ENCODE data around the gene RNF121. TPM values are rescaled to one million over a fixed set of nuclear protein-coding genes. Genes with fewer than 3 reads are reported as not detected.

The RNF121 gene
- total RNA-seq, 1 donor from 2014 or later = 23.0 TPM

DNA sequence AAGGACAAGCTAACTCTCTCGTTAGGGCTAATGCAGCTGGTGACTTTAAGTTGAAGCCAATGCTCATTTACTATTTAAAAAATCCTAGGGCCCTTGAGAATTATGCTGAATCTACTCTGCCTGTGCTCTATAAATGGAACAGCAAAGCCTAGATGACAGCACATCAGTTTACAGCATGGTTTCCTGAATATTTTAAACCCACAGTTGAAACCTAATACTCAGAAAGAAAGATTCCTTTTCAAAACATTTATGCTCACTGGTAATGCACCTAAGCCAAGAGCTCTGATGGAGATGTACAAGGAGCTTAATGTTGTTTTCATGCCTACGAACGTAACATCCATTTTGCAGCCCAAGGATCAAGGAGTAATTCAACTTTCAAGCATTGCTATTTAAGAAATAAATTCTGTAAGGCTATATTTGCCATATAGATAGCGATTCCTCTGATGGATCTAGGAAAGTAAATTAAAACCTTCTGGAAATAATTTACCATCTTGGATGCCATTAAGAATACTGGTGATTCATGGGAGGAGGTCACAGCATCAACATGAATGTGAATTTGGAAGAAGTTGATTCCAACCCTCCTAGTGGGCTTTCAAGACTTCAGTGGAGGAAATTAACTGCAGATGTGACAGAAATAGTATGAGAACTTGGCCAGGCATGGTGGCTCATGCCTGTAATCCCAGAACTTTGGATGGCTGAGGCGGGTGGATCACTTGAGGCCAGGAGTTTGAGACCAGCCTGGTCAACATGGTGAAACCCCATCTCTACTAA lies 14.9 kb upstream of the RNF121 start:
- intact Hi-C loops (cut with micrococcal nuclease) = no loop called here
- H3K27me3 ChIP-seq (ENCODE audit: low read depth) = no peaks in the 10 kb centered on the region
- TF ChIP-seq, protein P1, sequence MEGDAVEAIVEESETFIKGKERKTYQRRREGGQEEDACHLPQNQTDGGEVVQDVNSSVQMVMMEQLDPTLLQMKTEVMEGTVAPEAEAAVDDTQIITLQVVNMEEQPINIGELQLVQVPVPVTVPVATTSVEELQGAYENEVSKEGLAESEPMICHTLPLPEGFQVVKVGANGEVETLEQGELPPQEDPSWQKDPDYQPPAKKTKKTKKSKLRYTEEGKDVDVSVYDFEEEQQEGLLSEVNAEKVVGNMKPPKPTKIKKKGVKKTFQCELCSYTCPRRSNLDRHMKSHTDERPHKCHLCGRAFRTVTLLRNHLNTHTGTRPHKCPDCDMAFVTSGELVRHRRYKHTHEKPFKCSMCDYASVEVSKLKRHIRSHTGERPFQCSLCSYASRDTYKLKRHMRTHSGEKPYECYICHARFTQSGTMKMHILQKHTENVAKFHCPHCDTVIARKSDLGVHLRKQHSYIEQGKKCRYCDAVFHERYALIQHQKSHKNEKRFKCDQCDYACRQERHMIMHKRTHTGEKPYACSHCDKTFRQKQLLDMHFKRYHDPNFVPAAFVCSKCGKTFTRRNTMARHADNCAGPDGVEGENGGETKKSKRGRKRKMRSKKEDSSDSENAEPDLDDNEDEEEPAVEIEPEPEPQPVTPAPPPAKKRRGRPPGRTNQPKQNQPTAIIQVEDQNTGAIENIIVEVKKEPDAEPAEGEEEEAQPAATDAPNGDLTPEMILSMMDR (IDR thresholded peaks at IDR 0.05; ENCODE audit: borderline replicate concordance) = no peak
- no peaks in the 10 kb centered on the region for H3K9me3 ChIP-seq (replicated peaks)
- H3K4me3 ChIP-seq = no peak overlapping the region
- no peak overlapping the region for H3K27ac ChIP-seq (replicated peaks)
- H3K4me1 ChIP-seq = no peaks in the 10 kb centered on the region
- DNase-seq = no peak
- peaks cover 67% of the 10 kb centered on the region for H3K36me3 ChIP-seq

- DNase-seq = no peak
- Histone ChIP-seq H3K4me1 (no peaks in the 10 kb centered on the region), H3K36me3 (peaks cover 67% of the 10 kb centered on the region), H3K9me3 (replicated peaks) (no peaks in the 10 kb centered on the region), H3K4me3 (no peak overlapping the region), H3K27ac (replicated peaks) (no peak overlapping the region), H3K27me3 (ENCODE audit: low read depth) (no peaks in the 10 kb centered on the region)
- TF ChIP-seq, protein P1 (IDR thresholded peaks at IDR 0.05; ENCODE audit: borderline replicate concordance) = no peak
- intact Hi-C loops (cut with micrococcal nuclease) = no loop called here
Observed at GRCh38 chr11:71914617-71915189, 14.1 kb upstream of the RNF121 start.

DNA sequence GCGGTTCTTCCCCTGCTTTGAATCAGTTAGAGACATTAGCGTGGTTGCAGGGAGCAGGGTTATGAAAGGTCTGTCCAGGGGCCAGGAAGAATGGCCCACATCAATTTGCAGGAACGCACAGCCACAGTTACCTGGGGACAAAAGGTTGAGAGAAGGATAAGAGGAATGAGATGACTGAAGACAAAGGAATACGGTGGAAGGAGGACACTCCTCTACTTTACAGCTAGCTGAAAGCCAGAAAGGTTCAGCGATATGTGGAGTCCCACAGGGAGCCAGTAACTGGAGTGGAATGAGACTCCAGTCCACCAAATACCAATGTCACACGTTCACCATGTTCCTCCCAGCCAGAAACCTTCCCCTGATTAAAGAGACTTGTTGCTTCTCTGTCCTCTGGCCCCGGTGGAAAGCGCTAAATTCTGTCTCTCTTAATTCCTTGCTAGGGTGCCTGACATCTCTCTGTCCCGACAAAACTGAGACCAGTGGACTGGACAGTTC lies 11.2 kb upstream of the RNF121 start:
- DNase-seq = no peak
- peaks cover 58% of the 10 kb centered on the region for H3K36me3 ChIP-seq
- no peaks in the 10 kb centered on the region for H3K4me1 ChIP-seq
- H3K9me3 ChIP-seq (replicated peaks) = no peaks in the 10 kb centered on the region
- H3K4me3 ChIP-seq = no peak overlapping the region
- TF ChIP-seq, protein P1 (IDR thresholded peaks at IDR 0.05; ENCODE audit: borderline replicate concordance) = no peak
- intact Hi-C loops (cut with micrococcal nuclease) = no loop called here
- H3K27me3 ChIP-seq (ENCODE audit: low read depth) = no peaks in the 10 kb centered on the region
- H3K27ac ChIP-seq (replicated peaks) = no peak overlapping the region

DNA sequence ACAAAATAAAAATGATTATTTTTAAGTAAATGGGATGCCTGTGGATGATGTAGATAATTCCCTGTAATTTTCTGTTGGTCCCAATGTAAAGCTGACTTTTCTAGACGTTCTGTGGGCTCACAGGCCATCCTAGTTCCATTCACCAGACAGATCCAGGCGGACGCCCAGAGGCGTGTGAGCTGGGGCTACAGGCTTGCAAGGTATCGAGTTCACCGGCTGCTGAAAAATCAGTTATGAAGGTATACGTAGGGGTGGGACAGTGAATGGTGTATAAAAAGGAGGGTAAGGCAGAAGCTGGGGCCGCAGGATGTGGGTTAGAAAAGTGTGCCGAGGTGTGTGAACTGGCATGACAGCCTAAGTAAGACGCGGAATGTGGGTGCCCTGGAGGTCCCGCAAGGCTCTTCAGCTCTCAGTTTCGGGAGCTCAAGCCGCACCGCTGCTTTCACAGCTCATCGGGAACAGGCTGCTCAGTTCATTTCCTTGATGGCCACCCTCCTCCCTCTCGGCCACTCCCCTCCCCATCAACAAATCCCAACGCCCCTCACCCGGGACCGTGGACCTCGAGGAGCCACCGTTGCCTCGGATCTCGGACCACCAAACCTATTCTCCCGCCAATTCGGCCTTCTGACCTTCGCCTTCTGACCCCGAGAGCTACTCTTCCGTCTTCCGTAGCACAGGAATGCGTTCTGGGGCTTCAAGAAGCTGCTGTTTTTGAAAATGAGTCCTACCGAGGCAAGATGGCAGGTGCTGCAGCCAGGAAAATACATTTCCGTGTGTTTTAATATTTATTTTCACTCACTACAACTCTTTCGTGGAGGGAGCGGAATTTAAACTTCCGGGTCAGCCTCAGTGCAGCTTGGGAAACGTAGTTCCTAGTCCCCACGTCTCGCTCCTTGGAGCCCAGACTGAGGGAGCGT lies 768 bp upstream of the RNF121 start, which contains the start of gene XNDC1N:
XNDC1N (minus strand) TSS at position 775 of the 917 bp plus-strand sequence. CDS start 5,241 bp downstream, outside the sequence.
- H3K27ac ChIP-seq (replicated peaks) = peak within 1 kb of the TSS; percentile 95
- no peaks in the 10 kb centered on the region for H3K27me3 ChIP-seq (ENCODE audit: low read depth)
- H3K4me1 ChIP-seq = peaks cover 53% of the 10 kb centered on the region
- TF ChIP-seq, protein P1 (IDR thresholded peaks at IDR 0.05; ENCODE audit: borderline replicate concordance) = no peak
- peak within 1 kb of the TSS; percentile 83 for H3K4me3 ChIP-seq
- intact Hi-C loops (cut with micrococcal nuclease) = no loop called here
- peaks cover 6% of the 10 kb centered on the region for H3K36me3 ChIP-seq
- DNase-seq = peak; percentile 47
- H3K9me3 ChIP-seq (replicated peaks) = no peaks in the 10 kb centered on the region

- Histone ChIP-seq H3K36me3 (peaks cover 6% of the 10 kb centered on the region), H3K27me3 (ENCODE audit: low read depth) (no peaks in the 10 kb centered on the region), H3K4me1 (peaks cover 67% of the 10 kb centered on the region), H3K27ac (replicated peaks) (no peak overlapping the region), H3K4me3 (peak overlapping the region; percentile 83), H3K9me3 (replicated peaks) (no peaks in the 10 kb centered on the region)
- TF ChIP-seq, protein P1 (IDR thresholded peaks at IDR 0.05; ENCODE audit: borderline replicate concordance) = no peak
- intact Hi-C loops (cut with micrococcal nuclease) = no loop called here
- no peak for DNase-seq
Observed at GRCh38 chr11:71929491-71929890, 645 bp downstream of the RNF121 start.

All from left ventricle myocardium inferior (tissue), 1 donor.